Stimulated activated CD8-positive, alpha-beta memory T cell treated with anti-CD3 and anti-CD28 coated beads, Interleukin-4, amount 100 ng/mL, for 48 hours (primary cell): ENCODE results near the gene ITIH6.

Source experiments
- DNase-seq: peaks from one replicate; pipeline ENCODE4 v3.0.0-alpha.2; 2020

The ITIH6 gene

GRCh38 chrX:54711735-54712134 is 86.3 kb downstream of the ITIH6 start:
- no peak for DNase-seq

GRCh38 chrX:54710920-54711319 is 87.1 kb downstream of the ITIH6 start:
- no peak for DNase-seq

GRCh38 chrX:54708404-54708803 is 89.7 kb downstream of the ITIH6 start:
- DNase-seq, result no peak
